ENCODE results near the gene SMIM33.
"Not testable (repeated sequence)": the region's sequence is repeated elsewhere in the genome, so short reads cannot be mapped to it uniquely, and the experiment has no call there.

Gene SMIM33

GRCh38 chr5:139482050-139482889 lies 11.5 kb downstream of the SMIM33 start, which contains the start of gene STING1:
TSS of gene STING1 (minus strand) at chr5:139482758. CDS start at chr5:139481704, 1,054 bp downstream.
- peak; percentile 92 for DNase-seq (ENCODE audit: low spot score)

- DNase-seq (ENCODE audit: low spot score), result not testable (repeated sequence)
Observed at GRCh38 chr5:139482890-139483208, 12.0 kb downstream of the SMIM33 start.

- DNase-seq (ENCODE audit: low spot score), result no peak
Observed at GRCh38 chr5:139486201-139486600, 15.4 kb downstream of the SMIM33 start.

- DNase-seq (ENCODE audit: low spot score), result no peak
Observed at GRCh38 chr5:139488260-139488659, 17.5 kb downstream of the SMIM33 start.

GRCh38 chr5:139492700-139493192 lies 21.9 kb downstream of the SMIM33 start:
- DNase-seq (ENCODE audit: low spot score), result peak; percentile 61

GRCh38 chr5:139494256-139494655 lies 23.5 kb downstream of the SMIM33 start:
- DNase-seq (ENCODE audit: low spot score), result no peak

GRCh38 chr5:139494832-139495231 lies 24.0 kb downstream of the SMIM33 start:
- DNase-seq (ENCODE audit: low spot score), result no peak

GRCh38 chr5:139495638-139496435 lies 25.0 kb downstream of the SMIM33 start:
- DNase-seq (ENCODE audit: low spot score), result no peak

GRCh38 chr5:139501381-139501780 lies 30.6 kb downstream of the SMIM33 start:
- no peak for DNase-seq (ENCODE audit: low spot score)

- DNase-seq (ENCODE audit: low spot score), result not testable (repeated sequence)
Observed at GRCh38 chr5:139503036-139503817, 32.4 kb downstream of the SMIM33 start.

GRCh38 chr5:139503879-139504278 lies 33.1 kb downstream of the SMIM33 start:
- DNase-seq (ENCODE audit: low spot score), result not testable (repeated sequence)

- not testable (repeated sequence) for DNase-seq (ENCODE audit: low spot score)
Observed at GRCh38 chr5:139504722-139505121, 33.9 kb downstream of the SMIM33 start.

GRCh38 chr5:139512786-139513390 lies 42.1 kb downstream of the SMIM33 start:
- no peak for DNase-seq (ENCODE audit: low spot score)

- peak; percentile 82 for DNase-seq (ENCODE audit: low spot score)
Observed at GRCh38 chr5:139513434-139513833, 42.6 kb downstream of the SMIM33 start.

GRCh38 chr5:139513852-139514485 lies 43.2 kb downstream of the SMIM33 start:
- no peak for DNase-seq (ENCODE audit: low spot score)

GRCh38 chr5:139514486-139514856 lies 43.7 kb downstream of the SMIM33 start:
- no peak for DNase-seq (ENCODE audit: low spot score)

GRCh38 chr5:139517683-139518564 lies 47.1 kb downstream of the SMIM33 start:
- DNase-seq (ENCODE audit: low spot score), result peak; percentile 97

All from GM03348 (cell line).